GM21528 (cell line): ENCODE measurements around the gene MRTFB.
A peak's percentile ranks its signal among the peaks of the same experiment; 100 is the strongest.
"Not testable (repeated sequence)": the region's sequence is repeated elsewhere in the genome, so short reads cannot be mapped to it uniquely, and the experiment has no call there.

Source experiments
- ATAC-seq: cut with Tn5 transposase; IDR thresholded peaks from one replicate; pipeline ENCODE4 v1.9.1; 2021; ENCODE audit warnings: mild to moderate bottlenecking, moderate library complexity; ENCODE audit not compliant: unreplicated experiment, low FRiP score

Gene MRTFB

GRCh38 chr16:14070877-14071575 lies at the start of gene MRTFB:
TSS of gene MRTFB (plus strand) at chr16:14071319. CDS start at chr16:14140607, 69,288 bp downstream.
- ATAC-seq, result peak; percentile 82

DNA sequence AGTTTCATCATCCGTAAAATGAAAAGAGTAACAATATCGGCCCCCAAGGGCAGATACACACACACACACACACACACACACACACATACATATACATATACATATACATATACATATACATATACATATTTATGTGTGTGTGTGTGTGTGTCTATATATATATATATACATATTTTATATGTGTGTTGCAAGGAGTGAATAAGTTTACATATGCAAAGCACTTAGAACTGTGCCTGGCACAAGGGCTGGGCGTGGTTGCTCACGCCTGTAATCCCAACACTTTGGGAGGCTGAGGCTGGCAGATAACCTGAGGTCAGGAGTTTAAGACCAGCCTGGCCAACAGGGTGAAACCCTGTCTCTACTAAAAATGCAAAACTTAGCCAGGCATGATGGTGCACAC lies 47.6 kb upstream of the MRTFB start:
- not testable (repeated sequence) for ATAC-seq

DNA sequence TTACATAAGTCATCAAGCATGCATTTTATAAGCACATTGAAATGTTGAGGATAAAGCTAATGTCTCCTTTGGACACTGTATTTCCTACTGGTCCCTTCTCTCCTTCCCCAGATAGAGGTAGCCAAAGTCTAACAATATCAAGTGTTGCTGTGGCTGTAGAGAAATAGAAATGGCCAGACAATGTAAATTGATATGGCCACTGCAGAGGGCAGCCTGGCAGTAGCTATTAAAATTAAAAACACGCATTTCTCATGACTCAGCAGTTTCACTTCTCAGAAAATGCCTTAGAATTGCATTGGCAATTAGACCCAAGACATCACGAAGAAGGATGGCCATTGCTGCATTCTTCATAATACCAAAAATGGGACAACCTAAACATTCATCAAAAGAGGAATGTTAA lies 46.8 kb upstream of the MRTFB start:
- ATAC-seq, result no peak

GRCh38 chr16:14026572-14027285 lies 44.4 kb upstream of the MRTFB start:
- ATAC-seq, result no peak

- ATAC-seq, result no peak
Measured at GRCh38 chr16:14028202-14028601, 42.9 kb upstream of the MRTFB start.

- no peak for ATAC-seq
Measured at GRCh38 chr16:14029658-14030057, 41.5 kb upstream of the MRTFB start.

GRCh38 chr16:14035092-14035491 lies 36.0 kb upstream of the MRTFB start:
- no peak for ATAC-seq

- no peak for ATAC-seq
Measured at GRCh38 chr16:14036889-14037288, 34.2 kb upstream of the MRTFB start.

DNA sequence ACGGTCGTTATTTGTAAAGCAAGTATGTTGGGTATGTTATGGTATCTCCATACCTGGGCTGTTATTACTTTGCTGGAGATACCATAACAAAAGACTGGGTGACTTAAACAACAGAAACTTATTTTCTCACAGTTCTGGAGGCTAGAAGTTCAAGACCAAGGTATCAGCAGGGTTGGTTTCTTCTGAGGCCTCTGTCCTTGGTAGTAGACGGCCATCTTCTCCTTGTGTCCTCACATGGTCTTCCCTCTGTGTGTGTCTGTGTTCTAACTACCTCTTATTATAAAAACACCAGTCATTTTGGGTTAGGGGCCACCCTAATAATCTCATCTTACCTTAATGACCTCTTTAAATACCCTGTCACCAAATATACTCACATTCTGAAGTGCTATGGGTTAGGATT lies 33.2 kb upstream of the MRTFB start:
- no peak for ATAC-seq

DNA sequence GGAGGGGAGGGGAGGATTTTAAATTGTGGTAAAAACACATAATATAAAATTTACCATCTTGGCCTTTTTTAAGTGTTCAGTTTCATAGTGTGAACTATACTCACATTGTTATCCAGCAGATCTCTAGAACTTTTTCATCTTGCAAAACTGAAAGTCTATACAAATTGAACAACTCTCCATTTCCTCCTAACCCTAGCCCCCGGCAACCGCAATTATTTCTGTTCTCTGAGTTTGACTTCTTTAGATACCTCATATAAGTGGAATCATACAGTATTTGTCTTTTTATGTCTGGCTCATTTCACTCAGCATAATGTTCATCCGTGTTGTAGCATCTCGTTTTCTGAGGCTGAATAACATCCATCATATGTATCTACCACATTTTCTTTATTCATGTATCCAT lies 30.0 kb upstream of the MRTFB start:
- ATAC-seq, result no peak

- no peak for ATAC-seq
Measured at GRCh38 chr16:14042706-14043105, 28.4 kb upstream of the MRTFB start.

DNA sequence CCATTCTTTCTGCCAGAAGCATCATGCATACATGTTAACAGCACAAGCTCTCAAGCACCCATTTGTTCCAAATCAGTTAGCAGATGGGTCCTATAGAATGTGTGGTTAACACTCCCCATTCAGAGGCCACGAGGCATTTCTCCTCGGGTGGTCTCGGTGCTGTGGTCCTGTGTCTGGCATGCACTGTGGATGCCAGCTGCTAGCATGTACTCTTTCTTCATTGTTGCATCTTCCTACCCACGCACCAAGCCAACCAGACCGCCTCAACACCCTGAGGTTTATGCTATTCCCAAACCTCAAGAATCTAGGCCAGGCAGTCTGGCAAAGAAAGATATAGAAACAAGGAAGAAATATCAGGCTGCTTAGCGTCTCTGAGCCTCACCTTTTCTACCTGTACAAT lies 27.8 kb upstream of the MRTFB start:
- ATAC-seq, result no peak

- no peak for ATAC-seq
Measured at GRCh38 chr16:14043793-14044192, 27.3 kb upstream of the MRTFB start.

DNA sequence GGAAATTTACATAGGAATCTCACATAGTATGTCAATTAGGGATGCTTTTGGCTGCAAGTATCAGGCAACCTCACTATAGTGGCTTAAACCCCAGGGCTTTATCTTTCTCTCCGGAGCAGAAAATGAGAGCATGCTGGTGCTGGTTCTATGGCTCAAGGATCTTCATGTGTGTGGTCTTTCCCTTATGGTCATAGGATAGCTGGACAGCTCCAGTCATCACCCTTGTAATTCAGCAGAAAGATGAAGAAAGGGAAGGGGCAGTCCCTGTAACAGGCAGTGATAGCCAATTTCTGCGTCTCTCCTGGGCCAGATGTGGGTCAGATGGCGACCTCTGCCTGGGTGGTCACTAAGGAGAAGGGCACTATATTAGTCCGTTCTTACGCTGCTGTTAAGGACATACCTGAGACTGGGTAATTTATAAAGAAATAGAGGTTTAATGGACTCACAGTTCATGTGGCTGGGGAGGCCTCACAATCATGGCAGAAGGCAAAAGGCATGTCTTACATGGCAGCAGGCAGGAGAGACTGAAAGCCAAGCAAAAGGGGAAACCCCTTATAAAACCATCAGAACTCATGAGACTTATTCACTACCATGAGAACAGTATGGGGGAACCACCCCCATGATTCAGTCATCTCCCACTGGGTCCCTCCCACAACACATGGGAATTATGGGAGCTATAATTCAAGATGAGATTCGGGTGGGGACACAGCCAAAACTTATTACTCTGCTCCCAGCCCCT lies 23.8 kb upstream of the MRTFB start:
- not testable (repeated sequence) for ATAC-seq

- no peak for ATAC-seq
Measured at GRCh38 chr16:14050291-14051027, 20.7 kb upstream of the MRTFB start.

DNA sequence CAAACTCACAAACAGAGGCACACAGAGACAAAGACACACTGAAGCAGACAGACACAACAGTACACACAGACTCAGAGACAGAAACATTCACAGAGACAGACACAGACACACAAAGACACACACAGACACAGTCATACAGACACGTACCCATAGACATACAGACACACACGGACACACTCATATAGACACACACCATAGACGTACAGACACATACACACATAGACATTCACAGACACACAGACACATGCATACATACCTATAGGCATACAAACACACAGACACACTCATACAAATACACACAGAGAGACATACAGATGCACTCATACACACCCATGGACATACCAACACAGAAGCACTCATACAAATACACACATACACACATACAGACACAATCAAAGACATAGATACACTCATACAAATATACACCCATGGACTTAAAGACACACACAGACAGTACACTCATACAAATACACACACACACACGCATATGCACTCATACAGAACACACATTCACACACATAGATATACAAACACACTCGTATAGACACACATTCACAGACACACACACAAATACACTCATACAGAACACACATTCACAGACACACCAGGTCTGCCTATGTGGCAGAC lies 19.9 kb upstream of the MRTFB start:
- no peak for ATAC-seq

DNA sequence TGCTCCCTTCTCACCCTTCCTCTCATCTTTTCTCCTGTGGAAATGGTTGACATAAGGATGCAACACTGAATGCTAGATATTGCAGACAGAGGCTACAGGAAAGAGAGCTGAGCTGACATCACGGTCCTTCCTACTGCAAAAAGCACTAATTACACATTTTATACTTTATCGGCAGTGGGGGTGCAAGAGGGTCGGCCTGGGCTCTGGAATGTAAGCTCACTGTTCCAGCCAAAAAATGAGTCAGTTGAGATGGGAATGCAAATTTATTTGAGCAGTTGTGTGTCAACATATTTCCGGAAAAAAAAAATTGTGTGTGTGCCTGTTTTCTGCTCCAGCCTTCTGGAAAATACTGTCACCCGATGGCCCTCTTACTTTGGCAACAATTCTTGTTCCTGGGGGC lies 14.1 kb upstream of the MRTFB start:
- ATAC-seq, result no peak

DNA sequence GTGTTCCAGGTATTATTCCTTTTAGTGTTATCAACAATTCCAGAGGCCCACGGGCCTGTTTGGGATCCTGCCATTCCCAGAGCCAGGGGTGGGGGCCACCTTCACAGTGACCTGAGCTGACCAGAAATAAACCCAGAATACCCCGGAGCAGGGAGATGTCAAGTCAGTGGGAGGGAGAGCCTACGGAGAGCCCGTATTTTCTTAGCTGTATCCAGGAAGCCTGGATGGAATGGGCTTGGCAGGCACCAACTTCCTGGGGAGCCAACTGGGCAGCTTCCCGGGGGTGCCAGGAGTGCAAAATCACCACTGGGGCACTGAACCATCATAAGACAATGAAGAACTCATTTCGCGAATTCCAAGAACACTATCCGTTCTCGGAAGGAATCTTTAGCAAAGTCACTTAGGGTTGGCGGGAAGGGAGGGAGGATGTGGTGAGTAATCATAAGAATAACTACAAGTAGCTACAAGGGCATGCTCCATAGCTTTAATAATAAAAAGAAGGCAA lies 13.2 kb upstream of the MRTFB start:
- ATAC-seq, result no peak

DNA sequence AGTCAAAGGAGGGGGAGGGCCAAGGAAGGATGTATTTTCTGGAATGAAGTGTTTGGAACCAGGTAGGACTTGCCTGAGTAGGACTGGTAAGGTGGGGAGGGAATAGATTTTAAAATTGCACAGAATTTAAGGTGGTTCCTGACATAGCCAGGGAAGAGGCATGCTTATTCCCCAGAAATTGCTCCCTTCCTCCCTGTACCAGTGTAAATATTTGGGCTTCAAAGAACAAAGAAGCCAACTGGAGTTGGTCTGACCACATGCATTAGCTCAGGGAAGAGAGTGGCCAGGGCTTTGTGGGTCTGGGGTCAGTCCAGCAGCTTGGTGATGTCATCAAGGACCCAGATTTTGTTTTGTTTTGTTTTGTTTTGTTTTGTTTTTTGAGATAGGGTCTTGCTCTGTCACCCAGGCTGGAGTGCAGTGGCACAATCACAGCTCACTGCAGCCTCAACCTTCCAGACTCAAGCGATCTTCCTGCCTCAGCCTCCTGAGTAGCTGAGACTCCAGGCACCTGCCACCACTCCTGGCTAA lies 9.3 kb upstream of the MRTFB start:
- ATAC-seq, result no peak

GRCh38 chr16:14062261-14062660 lies 8.9 kb upstream of the MRTFB start:
- no peak for ATAC-seq
